Measurements from ENCODE around the gene RSPO1.

RSPO1 gene

DNA sequence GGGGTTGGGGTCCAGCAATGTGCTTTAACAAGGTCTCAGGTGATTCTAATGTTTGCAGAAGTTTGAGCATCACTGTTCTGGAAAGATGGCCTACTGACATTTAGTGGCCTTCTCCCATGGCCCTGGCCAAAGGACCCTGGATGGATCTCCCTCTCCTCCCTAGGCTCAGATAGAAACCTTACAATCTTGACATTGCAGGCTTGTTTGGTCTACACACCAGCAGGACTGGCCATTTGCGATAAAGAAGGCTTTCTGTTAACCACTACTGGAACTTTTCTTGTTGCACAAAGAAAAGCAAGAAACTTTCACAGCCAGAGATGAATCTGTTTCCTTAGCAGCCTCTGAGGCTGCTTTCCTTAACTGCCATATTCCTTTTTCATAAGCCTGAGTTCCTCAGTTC is 71.7 kb downstream of the RSPO1 start:
- DNase-seq = no peak
